22Rv1 (cell line): ENCODE data around the gene COA1.
A peak's percentile ranks its signal among the peaks of the same experiment; 100 is the strongest.

ENCODE experiments used
- CTCF ChIP-seq: fragments of 450-650 bp; IDR thresholded peaks from 2 replicates; pipeline ENCODE4 v1.5.1; 2017; ENCODE audit warnings: mild to moderate bottlenecking
- ZFX ChIP-seq: fragments of 450-650 bp; IDR thresholded peaks from 2 replicates; pipeline ENCODE4 v1.6.1; 2017; ENCODE audit warnings: antibody characterized with exemption, borderline replicate concordance

- TF ChIP-seq CTCF (peak; percentile 66), ZFX (no peak)
Observed at GRCh38 chr7:43763183-43763582, 33.9 kb upstream of the COA1 start.
